ENCODE results near the gene ZNF618. TPM values are rescaled to one million over a fixed set of nuclear protein-coding genes. Genes with fewer than 3 reads are reported as not detected.
A peak's percentile ranks its signal among the peaks of the same experiment; 100 is the strongest.

Gene ZNF618
- total RNA-seq, 1 donor from 2014 or later: 51.5 TPM

DNA sequence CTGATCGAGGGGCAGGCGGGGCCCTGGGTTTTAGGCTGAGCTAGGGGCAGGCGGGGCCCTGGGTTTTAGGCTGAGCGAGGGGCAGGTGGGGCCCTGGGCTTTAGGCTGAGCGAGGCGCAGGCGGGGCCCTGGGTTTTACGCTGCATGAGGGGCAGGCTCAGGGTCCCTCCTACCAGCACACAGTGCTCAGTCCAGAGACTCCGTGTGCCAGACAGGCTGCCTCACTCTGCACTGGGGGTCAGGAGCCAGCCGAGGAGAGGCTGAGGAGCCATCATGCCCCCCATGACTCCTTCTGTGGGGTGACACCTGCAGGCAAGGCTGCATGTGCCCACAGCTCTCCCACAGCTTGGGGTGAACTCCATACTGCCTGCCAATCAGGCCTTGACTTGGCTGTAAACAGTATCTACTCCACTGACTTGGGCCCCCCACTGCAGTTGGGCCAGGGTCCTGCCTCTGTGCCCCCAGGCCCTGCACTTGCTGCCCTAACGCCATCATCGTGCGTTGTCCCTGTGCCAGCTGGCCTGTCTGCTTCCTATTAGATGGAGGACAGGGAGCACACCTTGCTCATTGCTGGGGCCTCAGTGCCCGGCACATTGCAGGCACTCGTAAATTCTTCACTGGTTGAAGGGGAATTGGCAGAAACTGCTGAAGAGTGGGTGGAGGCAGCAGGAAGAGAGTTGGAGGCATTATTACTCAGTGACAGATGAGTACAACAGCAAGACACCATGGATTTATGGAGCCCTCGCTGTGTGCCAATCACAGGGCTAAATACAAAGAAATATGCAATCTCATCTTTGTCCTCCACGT is 123.3 kb downstream of the ZNF618 start:
- DNase-seq (ENCODE audit: extremely low spot score, unreplicated experiment): peak; percentile 63
- no peak overlapping the region for H3K27ac Mint-ChIP-seq
- no peaks in the 10 kb centered on the region for H3K27me3 Mint-ChIP-seq
- no peaks in the 10 kb centered on the region for H3K4me1 Mint-ChIP-seq (ENCODE audit: unreplicated experiment)
- peaks cover 9% of the 10 kb centered on the region for H3K36me3 Mint-ChIP-seq
- TF ChIP-seq, protein P1, sequence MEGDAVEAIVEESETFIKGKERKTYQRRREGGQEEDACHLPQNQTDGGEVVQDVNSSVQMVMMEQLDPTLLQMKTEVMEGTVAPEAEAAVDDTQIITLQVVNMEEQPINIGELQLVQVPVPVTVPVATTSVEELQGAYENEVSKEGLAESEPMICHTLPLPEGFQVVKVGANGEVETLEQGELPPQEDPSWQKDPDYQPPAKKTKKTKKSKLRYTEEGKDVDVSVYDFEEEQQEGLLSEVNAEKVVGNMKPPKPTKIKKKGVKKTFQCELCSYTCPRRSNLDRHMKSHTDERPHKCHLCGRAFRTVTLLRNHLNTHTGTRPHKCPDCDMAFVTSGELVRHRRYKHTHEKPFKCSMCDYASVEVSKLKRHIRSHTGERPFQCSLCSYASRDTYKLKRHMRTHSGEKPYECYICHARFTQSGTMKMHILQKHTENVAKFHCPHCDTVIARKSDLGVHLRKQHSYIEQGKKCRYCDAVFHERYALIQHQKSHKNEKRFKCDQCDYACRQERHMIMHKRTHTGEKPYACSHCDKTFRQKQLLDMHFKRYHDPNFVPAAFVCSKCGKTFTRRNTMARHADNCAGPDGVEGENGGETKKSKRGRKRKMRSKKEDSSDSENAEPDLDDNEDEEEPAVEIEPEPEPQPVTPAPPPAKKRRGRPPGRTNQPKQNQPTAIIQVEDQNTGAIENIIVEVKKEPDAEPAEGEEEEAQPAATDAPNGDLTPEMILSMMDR (conservative IDR thresholded peaks at IDR 0.05): no peak
- no peaks in the 10 kb centered on the region for H3K9me3 Mint-ChIP-seq
- H3K4me3 Mint-ChIP-seq: no peak overlapping the region

DNA sequence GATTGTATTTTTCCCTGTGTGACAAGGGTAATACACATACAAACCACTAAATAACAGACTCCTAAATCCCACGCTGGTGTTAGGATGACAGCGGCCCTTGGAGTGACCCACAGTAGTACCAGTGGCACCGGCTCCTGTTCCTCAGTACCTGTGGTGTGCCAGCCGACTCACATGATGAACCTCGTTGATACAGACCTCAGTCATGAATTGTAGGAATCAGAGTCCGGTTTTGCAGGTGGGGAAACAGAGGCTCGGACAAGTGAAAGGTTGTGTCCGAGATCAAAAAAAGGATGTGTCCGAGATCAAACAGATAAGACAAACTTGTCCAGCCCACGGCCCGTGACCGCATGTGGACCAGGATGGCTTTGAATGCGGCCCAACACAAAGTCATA is 124.0 kb downstream of the ZNF618 start:
- DNase-seq (ENCODE audit: extremely low spot score, unreplicated experiment): peak; percentile 43
- Mint-ChIP-seq H3K36me3 (peaks cover 13% of the 10 kb centered on the region), H3K27ac (no peak overlapping the region), H3K4me3 (no peak overlapping the region), H3K9me3 (no peaks in the 10 kb centered on the region), H3K4me1 (ENCODE audit: unreplicated experiment) (no peaks in the 10 kb centered on the region), H3K27me3 (no peaks in the 10 kb centered on the region)
- TF ChIP-seq, protein P1 (conservative IDR thresholded peaks at IDR 0.05): no peak

DNA sequence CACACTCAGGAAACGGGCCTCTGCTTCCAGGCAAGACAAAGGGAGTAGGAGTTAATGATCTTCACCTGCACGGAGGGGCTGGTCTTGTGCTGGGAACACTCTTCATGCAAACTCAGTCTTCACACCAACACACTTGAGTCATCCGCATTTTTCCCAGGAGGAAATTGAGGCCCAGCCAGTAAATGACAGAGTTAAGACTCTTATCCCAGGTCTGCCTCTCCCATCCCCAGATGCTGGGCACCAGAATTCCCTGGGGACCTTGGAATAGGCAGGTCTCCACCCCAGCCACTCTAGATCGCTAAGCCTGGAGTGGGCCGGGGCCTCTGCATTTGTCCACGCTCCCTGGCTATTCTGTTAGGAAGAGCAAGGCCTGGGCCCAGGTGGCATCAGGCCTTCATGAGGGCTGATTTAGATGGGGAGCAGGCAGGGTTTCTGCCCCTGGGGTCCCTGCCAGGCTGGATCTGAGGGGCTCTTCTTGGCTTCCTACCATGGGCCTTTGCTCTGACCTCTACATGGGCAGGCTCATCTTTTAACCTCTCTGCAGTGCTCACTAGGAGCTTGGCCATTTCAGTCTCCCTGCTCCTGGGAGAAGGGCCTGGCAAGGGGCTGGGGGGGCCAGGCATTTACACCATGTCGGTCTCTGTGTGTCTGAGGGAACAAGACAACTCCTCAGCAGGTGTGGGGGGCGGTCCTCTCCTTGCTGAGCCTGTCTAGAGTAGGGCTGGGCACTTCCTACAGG is 124.7 kb downstream of the ZNF618 start:
- no peak for DNase-seq (ENCODE audit: extremely low spot score, unreplicated experiment)
- H3K27me3 Mint-ChIP-seq: no peaks in the 10 kb centered on the region
- no peaks in the 10 kb centered on the region for H3K9me3 Mint-ChIP-seq
- H3K36me3 Mint-ChIP-seq: peaks cover 16% of the 10 kb centered on the region
- TF ChIP-seq, protein P1 (conservative IDR thresholded peaks at IDR 0.05): no peak
- no peak overlapping the region for H3K27ac Mint-ChIP-seq
- H3K4me1 Mint-ChIP-seq (ENCODE audit: unreplicated experiment): no peaks in the 10 kb centered on the region
- no peak overlapping the region for H3K4me3 Mint-ChIP-seq

DNA sequence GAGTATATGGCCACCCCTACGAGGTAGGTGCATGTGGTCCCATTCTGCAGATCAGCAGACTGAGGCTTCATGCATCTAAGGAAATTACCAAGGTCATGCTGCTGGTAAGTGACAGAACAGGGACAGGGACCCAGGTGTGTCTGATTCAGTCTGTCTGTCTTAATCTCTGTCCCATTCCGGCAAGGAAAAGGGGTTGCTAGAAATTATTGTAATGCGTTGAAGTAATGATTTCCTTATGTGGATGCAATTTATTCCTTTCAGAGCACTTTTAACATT is 125.2 kb downstream of the ZNF618 start:
- Mint-ChIP-seq H3K4me1 (ENCODE audit: unreplicated experiment) (no peaks in the 10 kb centered on the region), H3K4me3 (no peak overlapping the region), H3K9me3 (no peaks in the 10 kb centered on the region), H3K27me3 (no peaks in the 10 kb centered on the region), H3K36me3 (peaks cover 16% of the 10 kb centered on the region), H3K27ac (no peak overlapping the region)
- TF ChIP-seq, protein P1 (conservative IDR thresholded peaks at IDR 0.05): no peak
- DNase-seq (ENCODE audit: extremely low spot score, unreplicated experiment): no peak

DNA sequence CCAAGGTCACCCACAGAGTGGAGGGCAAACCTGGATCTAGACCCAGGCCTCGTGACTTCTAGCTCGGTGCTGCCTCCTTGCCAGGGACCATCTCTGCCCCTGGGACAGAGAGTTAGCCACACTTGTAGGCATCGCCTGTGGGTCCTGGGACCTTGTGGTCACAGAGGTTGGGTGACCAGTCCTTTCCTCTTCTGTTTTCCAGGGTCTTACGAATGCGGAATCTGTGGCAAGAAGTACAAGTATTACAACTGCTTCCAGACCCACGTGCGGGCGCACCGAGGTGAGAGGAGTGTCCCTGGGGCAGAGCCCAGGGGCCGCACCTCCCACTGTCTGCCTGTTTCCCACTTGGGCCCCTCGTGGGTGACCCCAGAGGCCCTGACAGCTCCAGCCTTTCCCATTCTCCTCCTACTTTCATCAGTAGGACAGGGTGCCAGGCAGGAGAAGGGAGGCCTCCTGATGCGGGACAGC is 125.7 kb downstream of the ZNF618 start:
- Mint-ChIP-seq H3K27me3 (no peaks in the 10 kb centered on the region), H3K9me3 (no peaks in the 10 kb centered on the region), H3K27ac (no peak overlapping the region), H3K4me1 (ENCODE audit: unreplicated experiment) (no peaks in the 10 kb centered on the region), H3K36me3 (peaks cover 16% of the 10 kb centered on the region), H3K4me3 (no peak overlapping the region)
- TF ChIP-seq, protein P1 (conservative IDR thresholded peaks at IDR 0.05): no peak
- peak; percentile 62 for DNase-seq (ENCODE audit: extremely low spot score, unreplicated experiment)

Data from type B pancreatic cell (in vitro differentiated cells).